ENCODE data around the gene DAPK3.

DAPK3 gene

GRCh38 chr19:3966051-3967017, 4.6 kb downstream of the DAPK3 start:
- no peak for DNase-seq (ENCODE audit: low read depth in 2 of 2)
- H3K4me3 ChIP-seq (replicated peaks in 1 of 2; ENCODE audit: low read depth in 2 of 2, low read length in 2 of 2), result no peak overlapping the region
- TF ChIP-seq CTCF (IDR thresholded peaks at IDR 0.05; ENCODE audit: low read depth, low read length), result no peak

- no peak for DNase-seq (ENCODE audit: low read depth in 2 of 2)
- TF ChIP-seq CTCF (IDR thresholded peaks at IDR 0.05; ENCODE audit: low read depth, low read length), result no peak
- H3K4me3 ChIP-seq (replicated peaks in 1 of 2; ENCODE audit: low read depth in 2 of 2, low read length in 2 of 2), result no peak overlapping the region
Measured at GRCh38 chr19:3964256-3965194, 6.4 kb downstream of the DAPK3 start.

DNA sequence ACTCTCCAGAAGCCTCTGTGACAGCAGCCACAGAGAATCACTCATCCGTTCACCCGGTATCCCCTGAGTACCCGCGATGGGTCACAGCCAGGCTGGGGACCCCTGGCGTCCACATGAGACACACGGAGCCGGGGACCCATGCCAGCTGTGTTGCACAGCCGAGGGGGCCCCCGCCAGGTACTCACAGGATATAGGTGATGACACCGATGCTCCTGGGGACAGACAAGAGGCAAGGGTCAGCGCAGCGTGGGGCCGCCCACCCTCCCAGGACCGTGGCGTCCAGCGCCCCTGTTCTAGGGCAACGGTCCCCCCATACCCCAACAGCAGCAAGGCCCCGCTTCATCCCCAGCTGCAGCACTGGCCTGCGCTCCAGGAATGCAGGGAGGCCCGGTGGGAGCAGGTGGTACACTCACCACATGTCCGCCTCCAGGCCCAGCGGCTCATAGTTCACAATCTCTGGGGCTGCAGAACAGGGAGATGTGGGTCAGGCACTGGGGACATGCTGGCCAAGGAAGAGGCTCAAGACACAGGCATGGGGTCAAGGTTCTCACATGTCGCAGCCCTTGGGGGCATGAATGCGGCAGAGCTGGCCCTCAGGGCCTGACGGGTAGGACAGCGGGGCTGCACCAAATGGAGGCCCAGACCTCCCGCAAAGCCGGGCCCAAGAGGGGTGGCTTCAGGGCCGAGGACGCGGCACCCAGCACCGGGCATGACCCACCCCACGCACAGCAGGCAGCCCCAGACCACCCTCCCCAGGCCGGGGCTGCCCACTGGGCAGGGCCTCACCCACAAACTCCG, 7.2 kb downstream of the DAPK3 start:
- no peak overlapping the region for H3K4me3 ChIP-seq (replicated peaks in 1 of 2; ENCODE audit: low read depth in 2 of 2, low read length in 2 of 2)
- no peak for TF ChIP-seq CTCF (IDR thresholded peaks at IDR 0.05; ENCODE audit: low read depth, low read length)
- no peak for DNase-seq (ENCODE audit: low read depth in 2 of 2)

- no peak overlapping the region for H3K4me3 ChIP-seq (replicated peaks in 1 of 2; ENCODE audit: low read depth in 2 of 2, low read length in 2 of 2)
- no peak for TF ChIP-seq CTCF (IDR thresholded peaks at IDR 0.05; ENCODE audit: low read depth, low read length)
- no peak for DNase-seq (ENCODE audit: low read depth in 2 of 2)
Measured at GRCh38 chr19:3961007-3961406, 9.9 kb downstream of the DAPK3 start.

- no peak for DNase-seq (ENCODE audit: low read depth in 2 of 2)
- H3K4me3 ChIP-seq (replicated peaks in 1 of 2; ENCODE audit: low read depth in 2 of 2, low read length in 2 of 2), result no peak overlapping the region
- no peak for TF ChIP-seq CTCF (IDR thresholded peaks at IDR 0.05; ENCODE audit: low read depth, low read length)
Measured at GRCh38 chr19:3959766-3960131, 11.2 kb downstream of the DAPK3 start.
